ENCODE measurements around the gene CDC42BPG.

- no peak for TF ChIP-seq CREB1 (CRISPR knock-in tag; IDR thresholded peaks at IDR 0.05)
- TF ChIP-seq ZNF512 (CRISPR knock-in tag; IDR thresholded peaks at IDR 0.05; ENCODE audit: borderline replicate concordance) = no peak
- no peak for TF ChIP-seq IRF1 (CRISPR knock-in tag; IDR thresholded peaks at IDR 0.05)
- no peak for TF ChIP-seq JUN (CRISPR knock-in tag; IDR thresholded peaks at IDR 0.05)
- TF ChIP-seq CTCF (IDR thresholded peaks at IDR 0.05) = no peak
- TF ChIP-seq IRF2 (CRISPR knock-in tag; IDR thresholded peaks at IDR 0.05; ENCODE audit: borderline replicate concordance, low read depth) = no peak
- no peak for TF ChIP-seq ZNF263 (CRISPR knock-in tag; IDR thresholded peaks at IDR 0.05; ENCODE audit: low read depth)
- no peak for TF ChIP-seq ATF6 (CRISPR knock-in tag; IDR thresholded peaks at IDR 0.05)
- TF ChIP-seq FOXJ3 (CRISPR knock-in tag; IDR thresholded peaks at IDR 0.05; ENCODE audit: borderline replicate concordance) = no peak
- TF ChIP-seq NR2C2 (CRISPR knock-in tag; IDR thresholded peaks at IDR 0.05) = no peak
- no peak for TF ChIP-seq MAX (CRISPR knock-in tag; IDR thresholded peaks at IDR 0.05)
- TF ChIP-seq TEAD4 (CRISPR knock-in tag; IDR thresholded peaks at IDR 0.05) = no peak
These were observed 20.8 kb downstream of the CDC42BPG start for GRCh38 chr11:64823568-64824119.
